Left colon (tissue), 2 donors: Measurements from ENCODE around the gene NSF. TPM values are rescaled to one million over a fixed set of nuclear protein-coding genes. Genes with fewer than 3 reads are reported as not detected.
"Not testable (repeated sequence)": the region's sequence is repeated elsewhere in the genome, so short reads cannot be mapped to it uniquely, and the experiment has no call there.

Experiments
- ATAC-seq: fragments of 200-7000 bp; cut with Tn5 transposase; one replicate; pipeline ENCODE4 v1.9.1; 2020; ENCODE audit warnings: mild to moderate bottlenecking, moderate library complexity
- DNase-seq, 2 donors: peaks; one replicate each; pipeline ENCODE4 v3.0.0-alpha.2; 2020
- intact Hi-C, 2 donors: fragments of 100-400 bp; cut with DNase I in 1 of 2; cut with micrococcal nuclease in 1 of 2; formaldehyde crosslinking; loops; one replicate each; pipeline versions ENCODE4 v1.11.2 to v1.14.0; 2022; cut with DNase I, micrococcal nuclease
- total RNA-seq, 2 donors: library from RNA; stranded (reverse); fragmentation: NEBNext Ultra II Directional; extraction: Animal tissue kit (Norgen Biotek cat#: 25700); gene quantifications; one replicate each; pipeline ENCODE4 v1.2.1, GENCODE V29; 2021
- donor health status: DM: no; HTN: no; CAD: no.
- donor health status: DM: yes; HTN: yes; CAD: no.

The NSF gene
- total RNA-seq, 2 donors from 2014 or later: 72.8 to 79.3 TPM

DNA sequence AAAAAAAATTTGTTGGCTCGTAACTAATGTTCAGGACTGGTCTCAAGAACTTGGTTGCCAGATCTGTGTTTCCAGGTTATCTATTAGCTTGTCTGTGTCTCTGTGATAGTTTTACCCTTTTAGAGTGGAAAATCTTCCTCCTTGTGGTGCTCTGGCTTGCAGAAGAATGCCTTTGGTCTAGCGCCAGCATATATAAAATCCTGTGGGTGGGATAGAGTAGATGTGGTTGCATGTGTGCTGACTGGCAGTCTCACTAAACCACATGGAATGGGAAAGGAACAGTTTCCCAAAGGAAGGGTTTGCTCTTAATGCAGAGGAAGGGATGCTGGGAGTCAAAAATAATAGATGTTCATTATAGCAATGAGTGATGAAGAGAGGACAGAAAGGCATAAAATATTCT is 33.3 kb downstream of the NSF start:
- ATAC-seq, intact Hi-C loops, DNase-seq: not testable (repeated sequence)

DNA sequence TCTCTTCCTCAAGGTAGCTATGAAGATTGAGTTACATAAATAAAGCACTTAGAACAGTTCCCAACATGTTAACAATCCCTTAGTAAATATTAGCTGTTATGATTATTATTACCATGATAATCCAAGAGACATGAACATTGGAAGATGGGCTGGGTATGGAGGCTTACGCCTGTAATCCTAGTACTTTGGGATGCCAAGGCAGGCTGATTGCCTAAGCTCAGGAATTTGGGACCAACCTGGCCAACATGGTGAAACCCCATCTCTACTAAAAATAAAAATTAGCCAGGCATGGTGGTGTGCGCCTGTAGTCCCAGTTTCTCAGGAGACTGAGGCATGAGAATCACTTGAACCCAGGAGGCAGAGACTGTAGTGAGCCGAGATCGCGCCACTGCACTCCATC is 34.3 kb downstream of the NSF start:
- DNase-seq, intact Hi-C loops, ATAC-seq: not testable (repeated sequence)

DNA sequence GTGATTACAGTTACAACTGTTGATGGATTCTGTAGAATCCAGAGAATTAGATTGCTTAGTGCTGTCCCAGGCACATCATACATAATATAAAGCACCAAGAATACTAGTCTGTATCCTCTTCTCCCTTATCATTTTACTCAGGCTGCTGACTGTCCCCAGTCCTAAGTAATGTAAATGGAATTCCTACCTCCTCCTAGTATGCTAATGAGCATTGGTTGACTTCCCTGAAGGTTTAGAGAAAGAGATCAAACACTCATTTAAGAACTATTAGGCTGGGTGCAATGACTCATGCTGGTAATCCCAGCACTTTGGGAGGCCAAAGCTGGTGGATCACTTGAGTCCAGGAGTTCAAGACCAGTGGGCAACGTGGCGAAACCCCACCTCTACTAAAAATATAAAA is 37.0 kb downstream of the NSF start:
- intact Hi-C loops, DNase-seq, ATAC-seq: not testable (repeated sequence)

DNA sequence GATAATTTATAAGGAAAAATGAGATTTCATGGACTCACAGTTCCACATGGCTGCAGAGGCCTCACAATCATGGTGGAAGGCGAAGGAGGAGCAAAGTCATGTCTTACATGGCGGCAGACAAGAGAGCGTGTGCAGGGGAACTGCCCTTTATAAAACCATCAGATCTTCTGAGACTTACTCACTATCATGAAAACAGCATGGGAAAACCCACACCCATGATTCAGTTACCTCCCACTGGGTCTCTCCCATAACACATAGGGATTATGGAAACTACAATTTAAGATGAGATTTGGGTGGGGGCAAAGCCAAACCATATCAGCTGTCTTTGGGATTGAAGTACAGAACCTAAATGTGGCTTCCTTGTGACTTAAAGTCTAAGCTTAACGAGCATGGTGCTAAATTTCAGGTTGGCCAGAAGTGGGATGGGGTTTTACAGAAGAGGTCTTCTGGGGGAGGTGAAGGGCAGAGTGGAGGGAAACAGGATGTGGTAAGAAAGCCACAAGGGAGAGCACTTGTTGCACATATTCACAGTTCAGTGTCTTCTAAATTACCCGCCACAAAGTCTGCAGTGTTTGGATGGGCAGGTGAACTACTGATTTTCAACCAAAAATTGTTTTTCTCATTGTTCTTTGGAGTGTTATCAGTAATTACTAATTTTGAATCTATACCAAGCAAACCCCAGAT is 38.4 kb downstream of the NSF start:
- ATAC-seq, intact Hi-C loops, DNase-seq: not testable (repeated sequence)

DNA sequence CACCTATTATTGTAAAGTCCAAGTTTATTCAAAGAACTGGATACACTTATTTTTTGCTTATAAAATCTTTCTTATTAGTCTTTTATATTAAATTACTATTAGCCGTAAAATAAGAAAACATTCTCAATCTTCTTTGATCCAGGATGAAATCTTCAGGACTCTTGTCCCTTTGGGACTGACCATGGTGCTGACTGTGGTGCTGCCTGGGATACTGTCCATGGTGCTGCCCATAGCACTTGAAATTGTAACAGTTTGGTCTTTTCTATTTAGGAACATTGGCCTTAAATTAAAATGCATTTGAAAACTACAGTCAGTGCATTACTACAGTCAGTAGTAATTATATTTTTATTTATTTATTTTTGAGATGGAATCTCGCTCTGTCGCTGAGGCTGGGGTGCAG is 41.7 kb downstream of the NSF start:
- DNase-seq, intact Hi-C loops: not testable (repeated sequence)
- peak; percentile 49 for ATAC-seq

DNA sequence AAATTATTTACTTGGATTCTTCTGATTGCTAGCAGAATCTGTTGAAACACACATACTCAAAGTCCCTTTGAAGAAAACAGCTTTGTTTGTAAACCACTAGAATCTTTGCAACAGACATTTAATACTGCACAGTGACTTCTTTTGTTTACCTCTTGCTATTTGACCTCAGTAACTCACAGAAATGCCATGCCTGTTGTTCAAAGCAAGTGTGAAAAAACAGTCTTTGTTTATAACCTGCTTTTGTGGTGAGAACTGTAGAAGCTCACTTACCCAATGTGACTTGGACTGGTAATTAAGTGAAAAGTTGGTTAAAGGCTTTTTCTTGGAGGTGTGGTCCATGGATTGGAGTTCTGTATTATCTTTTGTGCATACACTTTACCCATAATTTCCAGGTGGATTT is 44.4 kb downstream of the NSF start:
- DNase-seq, intact Hi-C loops, ATAC-seq: not testable (repeated sequence)

DNA sequence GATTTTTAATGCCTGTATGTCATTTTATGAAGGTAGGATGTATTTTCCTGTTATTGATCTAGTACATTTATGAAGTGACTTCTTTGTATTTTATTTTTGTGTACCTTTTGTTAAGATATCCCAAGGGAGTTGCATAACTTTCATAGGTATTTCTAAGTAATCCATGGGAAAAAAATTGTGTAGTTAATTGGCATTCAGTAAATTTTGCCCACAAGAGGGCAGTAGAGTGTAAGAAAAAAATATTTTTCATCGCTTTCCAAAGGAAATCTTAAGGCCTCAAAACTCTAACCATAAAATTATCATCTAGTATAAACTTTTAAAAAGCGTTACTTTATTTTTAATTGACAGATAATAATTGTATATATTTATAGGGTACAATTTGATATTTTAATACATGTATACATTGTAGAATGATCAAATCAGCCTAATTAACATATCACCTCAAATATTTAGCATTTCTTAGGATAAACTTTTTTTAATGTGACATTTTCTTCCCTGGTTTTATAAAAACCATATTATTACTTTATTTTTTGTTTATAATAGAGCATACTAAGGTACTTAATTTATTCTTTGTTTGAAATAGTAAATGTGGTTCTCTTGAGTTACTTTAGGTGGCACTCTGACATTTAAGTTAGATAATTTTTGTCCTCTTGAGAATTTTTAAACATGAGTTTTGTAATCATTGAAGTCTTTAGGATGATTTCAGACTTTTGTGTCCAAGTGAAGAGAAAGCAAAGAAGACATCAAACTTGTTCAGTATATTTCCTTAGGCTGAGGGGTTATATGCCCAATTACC is 51.6 kb downstream of the NSF start:
- DNase-seq, intact Hi-C loops, ATAC-seq: not testable (repeated sequence)

DNA sequence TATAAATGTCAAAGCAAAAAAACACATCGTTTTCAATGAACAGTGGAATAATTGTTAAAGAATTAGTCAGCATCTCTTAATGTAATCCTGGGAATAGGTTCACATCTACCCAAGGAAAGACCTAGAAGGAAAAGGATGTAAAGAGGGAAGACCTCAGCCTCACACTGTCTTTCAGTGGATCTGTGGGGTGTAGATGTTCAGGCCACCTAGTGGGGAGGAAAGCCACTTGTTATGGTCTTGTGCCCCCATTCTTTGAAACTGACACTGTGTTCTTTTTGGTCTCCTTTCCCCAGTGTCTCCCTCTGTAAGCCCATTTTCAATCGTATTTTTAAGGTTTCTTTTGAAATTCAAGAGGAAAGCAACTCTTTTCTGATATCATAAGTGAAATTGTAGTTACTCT is 56.8 kb downstream of the NSF start:
- intact Hi-C loops, ATAC-seq, DNase-seq: not testable (repeated sequence)

DNA sequence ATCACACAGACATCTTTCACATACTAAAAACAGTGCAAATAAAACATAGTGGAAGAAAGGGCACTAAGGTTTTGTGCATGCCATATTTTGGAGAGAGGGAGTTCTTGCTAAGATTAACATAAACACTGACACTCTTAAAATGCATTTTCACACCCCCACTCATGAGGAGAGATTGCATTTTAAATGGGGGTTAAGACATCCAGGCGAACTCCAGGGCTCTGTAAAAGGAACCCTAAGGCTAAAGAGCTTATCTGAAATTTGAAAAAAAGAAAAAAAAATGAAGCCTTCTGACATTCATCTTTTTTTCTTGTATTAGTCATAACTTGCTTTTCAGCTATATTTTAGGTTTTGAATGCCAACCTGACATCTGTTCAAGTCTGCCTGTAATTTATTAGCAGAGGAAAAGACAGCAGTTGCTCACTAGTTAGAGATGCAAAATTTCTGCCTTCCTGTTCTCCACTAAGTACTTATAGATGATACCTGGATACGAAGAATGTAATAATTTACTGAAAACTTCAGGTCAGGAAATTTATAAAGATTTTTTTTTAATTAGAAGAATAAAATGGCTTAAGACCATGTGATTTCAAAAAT is 57.3 kb downstream of the NSF start:
- ATAC-seq, intact Hi-C loops, DNase-seq: not testable (repeated sequence)

DNA sequence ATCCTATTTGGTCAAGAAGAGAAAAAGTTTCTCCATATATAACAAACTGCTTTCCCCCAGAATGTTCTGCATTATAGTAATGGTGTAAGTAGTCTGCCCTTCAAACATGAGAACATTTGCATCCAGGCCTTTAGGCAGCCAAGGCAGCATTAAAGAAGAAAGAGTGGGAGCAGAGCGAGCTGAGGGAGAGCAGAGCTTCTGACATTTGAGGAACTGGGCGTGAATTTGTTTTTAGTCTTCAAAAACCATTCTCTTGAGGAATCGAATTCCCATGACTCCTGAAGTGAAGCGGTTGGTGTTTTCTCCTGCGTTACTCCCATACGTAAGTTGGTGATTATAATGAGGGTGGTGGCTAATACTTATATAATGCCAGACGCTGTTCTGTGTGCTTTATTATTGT is 58.8 kb downstream of the NSF start:
- peak in 1 of 2 donors; percentile 1 for DNase-seq
- intact Hi-C loops, ATAC-seq: not testable (repeated sequence)

DNA sequence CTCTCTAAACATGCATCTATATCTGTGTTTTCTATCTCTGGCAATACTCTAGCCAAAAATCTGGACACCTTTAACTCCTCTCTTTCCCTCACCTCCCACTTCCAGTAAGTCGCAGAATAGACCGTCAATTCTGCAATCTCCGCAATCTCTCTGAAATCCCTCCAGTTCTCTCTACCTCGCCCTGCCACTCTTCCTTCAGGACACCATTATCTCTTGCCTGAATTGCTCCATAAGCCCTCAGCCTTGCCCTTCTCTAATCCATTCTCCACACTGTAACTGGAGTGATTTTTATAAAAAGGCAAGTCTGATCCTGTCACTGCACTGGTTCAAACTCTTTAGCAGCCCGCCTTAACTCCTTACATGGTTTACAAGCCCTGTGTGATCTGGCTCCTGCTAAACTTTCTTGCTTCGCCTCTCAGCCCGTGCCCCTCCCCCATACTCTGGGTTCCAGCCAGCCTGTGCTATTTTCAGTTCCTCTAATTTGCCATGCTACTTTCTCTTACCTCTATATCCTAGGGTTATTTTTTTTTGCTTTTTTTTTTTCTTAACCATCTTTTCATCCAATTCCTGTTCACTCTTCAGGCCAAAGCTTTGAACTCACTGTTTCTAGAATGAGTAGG is 61.7 kb downstream of the NSF start:
- DNase-seq, ATAC-seq, intact Hi-C loops: not testable (repeated sequence)

DNA sequence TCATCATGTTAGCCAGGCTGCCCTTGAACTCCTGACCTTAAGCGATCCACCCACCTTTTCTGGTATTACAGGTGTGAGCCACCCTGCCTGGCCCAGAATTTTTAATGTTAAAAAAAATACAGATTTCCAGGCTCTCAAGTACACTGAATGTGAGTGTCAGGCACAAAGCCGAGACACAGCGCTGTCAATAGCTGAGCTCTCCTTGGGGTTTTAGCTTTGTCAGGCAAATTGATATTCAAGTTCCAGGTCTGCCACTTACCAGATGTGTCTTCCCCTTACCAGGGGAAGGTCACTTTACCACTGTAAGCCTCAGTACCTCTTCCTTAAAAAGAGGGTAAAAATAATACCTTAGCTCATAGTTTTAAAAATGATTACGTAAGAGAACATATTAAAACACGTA is 67.8 kb downstream of the NSF start:
- intact Hi-C loops, ATAC-seq, DNase-seq: not testable (repeated sequence)

DNA sequence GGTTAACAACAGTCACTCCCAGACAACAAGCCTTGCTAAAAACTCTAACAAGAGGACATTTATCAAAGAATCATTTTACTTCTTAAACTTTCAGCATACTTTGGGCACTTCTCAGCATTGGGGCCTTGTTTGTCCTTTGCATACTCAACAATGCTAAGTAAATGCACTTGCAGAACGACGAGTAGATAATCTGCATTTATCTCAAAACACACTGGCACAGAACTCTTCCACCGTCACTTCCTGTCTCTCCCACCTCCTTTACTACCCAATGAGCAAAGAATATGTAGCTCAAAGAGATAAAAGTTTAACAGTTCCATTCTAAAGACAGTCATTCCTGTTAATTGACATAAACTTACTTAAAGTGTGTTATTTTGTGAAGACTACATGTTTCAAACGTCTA is 69.2 kb downstream of the NSF start:
- ATAC-seq, intact Hi-C loops, DNase-seq: not testable (repeated sequence)

DNA sequence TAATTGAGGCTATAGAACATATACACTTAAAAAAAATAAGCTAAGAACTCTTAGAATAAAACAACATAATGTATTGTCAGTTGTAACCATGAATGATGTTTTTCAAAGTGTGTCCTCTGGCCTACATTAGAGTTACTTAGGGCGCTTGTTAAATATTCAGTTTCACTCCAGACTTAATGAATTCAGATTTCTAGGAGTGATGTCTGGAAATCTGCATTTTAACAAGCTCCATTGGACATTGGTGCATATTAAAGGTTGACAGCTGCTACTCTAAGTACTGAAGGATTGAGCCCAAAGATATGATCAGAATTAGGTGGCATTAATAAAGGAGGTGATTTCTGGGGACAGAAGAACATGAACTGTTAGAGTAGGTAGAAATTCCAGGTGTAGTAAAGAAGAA is 72.7 kb downstream of the NSF start:
- ATAC-seq, DNase-seq, intact Hi-C loops: not testable (repeated sequence)

DNA sequence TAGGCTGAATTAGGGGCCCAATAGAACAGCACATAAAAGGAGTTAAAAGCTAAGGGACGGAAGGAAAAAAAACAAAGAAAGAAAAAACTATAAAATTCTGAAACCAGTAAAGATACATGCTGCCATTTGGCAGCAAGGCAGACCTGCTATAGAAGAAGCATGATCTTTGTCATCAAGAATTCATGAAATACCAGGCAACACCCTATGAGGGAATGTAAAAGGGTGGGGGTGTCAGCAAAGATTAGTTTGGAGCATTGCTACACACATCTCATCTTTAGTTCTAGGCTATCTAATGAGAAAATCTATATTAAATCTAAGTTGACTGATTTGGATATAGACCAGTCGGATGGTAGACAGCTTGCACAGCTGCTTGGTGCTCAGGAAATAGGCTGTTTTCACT is 73.1 kb downstream of the NSF start:
- DNase-seq, ATAC-seq, intact Hi-C loops: not testable (repeated sequence)

DNA sequence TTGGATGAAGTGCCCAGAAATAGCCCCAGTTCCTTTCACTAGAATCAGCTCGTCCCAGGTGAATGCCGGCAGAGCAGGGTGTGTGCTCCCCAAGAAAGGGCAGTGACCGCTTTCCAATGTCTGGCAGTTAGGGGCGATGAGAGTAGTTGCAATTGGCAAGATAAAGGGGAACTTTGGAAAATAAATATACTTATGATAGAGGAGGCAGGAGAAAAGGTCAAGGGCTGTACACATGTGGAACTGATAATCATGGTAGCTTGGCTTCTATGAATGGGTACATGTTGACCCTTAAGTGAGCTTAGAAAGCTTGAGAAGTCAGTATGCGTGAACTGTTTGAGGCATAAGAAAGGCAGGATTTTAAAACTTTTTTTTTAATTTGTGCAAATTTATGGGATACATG is 75.5 kb downstream of the NSF start:
- DNase-seq, ATAC-seq, intact Hi-C loops: not testable (repeated sequence)

DNA sequence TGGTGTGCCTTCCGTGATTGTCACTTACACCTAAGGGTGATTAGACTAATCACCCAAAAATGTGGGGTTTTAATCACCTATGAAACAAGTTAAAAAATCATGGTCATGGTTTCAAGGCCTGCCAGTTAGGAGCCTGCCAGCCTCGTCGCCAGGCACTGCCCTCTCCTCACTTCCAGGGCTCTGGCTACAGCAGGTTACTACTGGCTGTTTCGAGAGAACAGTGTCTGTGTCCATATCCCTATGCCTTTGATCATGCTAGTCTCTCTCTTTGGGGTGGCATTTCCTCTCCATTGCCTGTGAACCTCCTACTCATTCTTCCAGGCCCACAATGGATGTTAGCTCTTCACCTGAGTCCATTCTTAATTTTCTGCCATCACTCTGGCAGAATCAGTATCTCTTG is 80.3 kb downstream of the NSF start:
- DNase-seq, intact Hi-C loops, ATAC-seq: not testable (repeated sequence)

DNA sequence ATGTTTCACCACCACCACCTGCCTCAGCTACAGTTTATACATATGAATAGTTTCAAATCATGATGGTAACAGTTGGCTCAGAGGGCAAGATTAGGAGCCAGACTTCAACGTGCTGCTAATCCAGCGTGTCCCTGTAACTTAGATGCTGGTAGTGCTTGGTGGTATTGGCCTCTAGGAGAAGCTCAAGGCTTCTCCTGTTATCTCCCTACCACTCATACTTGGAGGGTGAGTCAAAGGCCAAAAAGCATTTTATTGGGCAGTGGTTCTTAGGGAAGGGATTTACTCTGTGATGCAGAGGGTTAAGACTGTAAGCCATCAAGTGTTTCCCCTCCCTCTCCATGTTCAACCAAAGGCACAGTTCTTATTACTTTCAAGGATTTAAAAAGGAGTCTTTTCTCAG is 82.3 kb downstream of the NSF start:
- ATAC-seq, intact Hi-C loops, DNase-seq: not testable (repeated sequence)

DNA sequence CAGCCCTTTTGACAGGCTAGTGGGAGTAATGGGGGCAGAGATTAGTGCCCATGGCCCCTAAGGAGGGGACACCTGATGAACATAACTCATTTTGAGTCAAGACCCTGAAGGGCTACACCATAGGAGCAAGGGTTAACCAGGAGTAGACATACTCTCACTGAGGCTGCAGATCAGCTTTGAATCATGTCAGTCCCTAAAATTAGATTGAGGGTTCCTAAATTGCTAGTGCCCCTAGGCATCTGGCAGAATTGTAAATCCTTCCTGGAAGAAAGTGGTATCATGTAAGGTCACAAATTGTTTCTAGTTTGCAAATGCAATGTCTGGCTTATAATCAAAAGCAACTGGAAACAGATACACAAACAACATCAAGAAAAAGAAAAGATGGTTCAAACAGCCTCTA is 87.3 kb downstream of the NSF start:
- DNase-seq, ATAC-seq, intact Hi-C loops: not testable (repeated sequence)
